HCT116 (cell line): Measurements from ENCODE around the gene GSTT2. TPM values are rescaled to one million over a fixed set of nuclear protein-coding genes. Genes with fewer than 3 reads are reported as not detected.

Experiments used
- ATAC-seq: fragments of 200-7000 bp; cut with Tn5 transposase; 2 replicates; pipeline ENCODE4 v1.9.1; 2020; ENCODE audit warnings: mild to moderate bottlenecking, moderate library complexity
- BruUV-seq: library from RNA; stranded (reverse); fragments of 400-500 nt; replicated peaks from 2 replicates; lab custom pipeline; 2021; lab: Mats Ljungman, UMichigan
- CTCF ChIA-PET: fragments of 300-600 bp; sonication (Branson Sonifier 250); formaldehyde crosslinking; loops from one replicate; lab custom pipeline; 2021; ENCODE audit warnings: antibody characterized with exemption; lab: Charles Lee
- POLR2A ChIA-PET: fragments of 300-600, 350-600 bp; sonication (Branson Sonifier 250); formaldehyde crosslinking; loops from one replicate; lab custom pipeline; 2021; ENCODE audit warnings: antibody characterized with exemption; lab: Charles Lee
- RAD21 ChIA-PET, 2 experiments: fragments of 300-600 bp; sonication (Branson Sonifier 250); formaldehyde crosslinking; loops; one replicate each; lab custom pipeline; 2023; ENCODE audit warnings: low total read pairs in 2 of 2; ENCODE audit not compliant: uncharacterized antibody in 2 of 2, unreplicated experiment in 2 of 2, low non-redundant PET in 1 of 2; lab: Charles Lee
- DNase-seq: peaks from one replicate; pipeline ENCODE4 v3.0.0-alpha.2; 2010; ENCODE audit warnings: low read depth, low spot score
- H2AFZ ChIP-seq: fragments of 200-600 bp; shearing (Covaris generic), sonication (generic); 2 replicates; pipeline ENCODE4 v1.6.1; 2017; ENCODE audit warnings: low read depth, mixed run types, mixed read lengths, antibody characterized with exemption, low read length; ENCODE audit not compliant: poor library complexity, severe bottlenecking
- H3K27ac ChIP-seq: 2 replicates; pipeline ENCODE4 v1.5.1; 2012; ENCODE audit warnings: low read depth, low read length
- H3K27me3 ChIP-seq: fragments of 200-600 bp; sonication (generic); 2 replicates; pipeline ENCODE4 v1.6.1; 2016; ENCODE audit warnings: mixed run types, low read length, mixed read lengths; ENCODE audit not compliant: insufficient read depth
- H3K36me3 ChIP-seq, 2 experiments: fragments of 200-500 bp in 1 of 2; fragments of 200-600 bp in 1 of 2; sonication (Bioruptor generic) in 1 of 2; sonication (generic) in 1 of 2; 2 replicates each; pipeline versions ENCODE4 v1.5.1 to v1.6.1; 2014 to 2016; ENCODE audit warnings: low read length in 2 of 2, inconsistent platforms in 1 of 2, mixed read lengths in 1 of 2, mixed run types in 1 of 2; ENCODE audit not compliant: insufficient read depth in 2 of 2, control insufficient read depth in 1 of 2
- H3K4me1 ChIP-seq, 2 experiments: fragments of 200-600 bp in 1 of 2; sonication (generic) in 1 of 2; 2 replicates each; pipeline versions ENCODE4 v1.5.1 to v1.6.1; 2012 to 2017; ENCODE audit warnings: low read length in 2 of 2, inconsistent platforms in 1 of 2, mild to moderate bottlenecking in 1 of 2, mixed read lengths in 1 of 2, mixed run types in 1 of 2, moderate library complexity in 1 of 2; ENCODE audit not compliant: insufficient read depth in 2 of 2, control insufficient read depth in 1 of 2
- H3K4me2 ChIP-seq: fragments of 200-600 bp; sonication (generic); 2 replicates; pipeline ENCODE4 v1.6.1; 2017; ENCODE audit warnings: mixed run types, low read length, mixed read lengths
- H3K4me3 ChIP-seq, 2 experiments: fragments of 200-600 bp in 1 of 2; sonication (generic) in 1 of 2; replicated peaks in 1 of 2; 2 replicates each; pipeline ENCODE4 v1.5.1; 2011 to 2016; ENCODE audit warnings: low read length in 2 of 2, control low read depth in 1 of 2, low read depth in 1 of 2, mild to moderate bottlenecking in 1 of 2, mixed read lengths in 1 of 2, mixed run types in 1 of 2
- H3K79me2 ChIP-seq: fragments of 200-600 bp; sonication (generic); 2 replicates; pipeline ENCODE4 v1.6.1; 2017; ENCODE audit warnings: mild to moderate bottlenecking, mixed run types, low read length, moderate library complexity, mixed read lengths; ENCODE audit not compliant: insufficient read depth
- H3K9ac ChIP-seq: fragments of 200-600 bp; sonication (generic); 2 replicates; pipeline ENCODE4 v1.6.1; 2016; ENCODE audit warnings: low read length, mixed read lengths
- H3K9me2 ChIP-seq: fragments of 200-600 bp; sonication (generic), shearing (Covaris generic); 2 replicates; pipeline ENCODE4 v1.6.1; 2017; ENCODE audit warnings: mixed run types, mild to moderate bottlenecking, moderate library complexity; ENCODE audit not compliant: insufficient read depth
- H3K9me3 ChIP-seq, 2 experiments: fragments of 200-500 bp in 1 of 2; fragments of 200-600 bp in 1 of 2; sonication (Bioruptor generic) in 1 of 2; sonication (generic) in 1 of 2; 2 replicates each; pipeline ENCODE4 v1.6.1; 2014 to 2017; ENCODE audit warnings: low read length in 2 of 2, mixed read lengths in 2 of 2, inconsistent platforms in 1 of 2, low read depth in 1 of 2, mild to moderate bottlenecking in 1 of 2, mixed run types in 1 of 2, moderate library complexity in 1 of 2; ENCODE audit not compliant: control insufficient read depth in 1 of 2, insufficient read depth in 1 of 2
- H4K20me1 ChIP-seq: fragments of 200-600 bp; sonication (generic), shearing (Covaris generic); 2 replicates; pipeline ENCODE4 v1.6.1; 2017; ENCODE audit warnings: mixed run types, mild to moderate bottlenecking, moderate library complexity; ENCODE audit not compliant: insufficient read depth
- CBX3 ChIP-seq: IDR thresholded peaks from 2 replicates; pipeline ENCODE4 v1.6.1; 2012; ENCODE audit warnings: low read depth
- CEBPB ChIP-seq: IDR thresholded peaks from 2 replicates; pipeline ENCODE4 v1.6.1; 2012; ENCODE audit warnings: low read depth
- EGR1 ChIP-seq: IDR thresholded peaks from 2 replicates; pipeline ENCODE4 v1.6.1; 2012; ENCODE audit warnings: low read depth
- ELF1 ChIP-seq: IDR thresholded peaks from 2 replicates; pipeline ENCODE4 v1.6.1; 2012; ENCODE audit warnings: low read depth, borderline replicate concordance
- EZH2 ChIP-seq: fragments of 200-600 bp; sonication (generic); IDR thresholded peaks from 2 replicates; pipeline ENCODE4 v1.6.1; 2017; ENCODE audit warnings: antibody characterized with exemption, mixed run types
- EZH2phosphoT487 ChIP-seq: fragments of 200-600 bp; IDR thresholded peaks from 2 replicates; pipeline ENCODE4 v1.6.1; 2018; ENCODE audit warnings: antibody characterized with exemption, borderline replicate concordance
- FOSL1 ChIP-seq: IDR thresholded peaks from 2 replicates; pipeline ENCODE4 v1.6.1; 2012; ENCODE audit warnings: low read depth
- JUND ChIP-seq: IDR thresholded peaks from 2 replicates; pipeline ENCODE4 v1.6.1; 2012
- POLR2A ChIP-seq: IDR thresholded peaks from 2 replicates; pipeline ENCODE4 v1.7.0; 2011; ENCODE audit warnings: borderline replicate concordance; ENCODE audit not compliant: insufficient read depth, insufficient read length; ENCODE audit errors: extremely low read depth
- SIN3A ChIP-seq: IDR thresholded peaks from 2 replicates; pipeline ENCODE4 v1.6.1; 2012; ENCODE audit warnings: low read depth
- SP1 ChIP-seq: IDR thresholded peaks from 2 replicates; pipeline ENCODE4 v1.6.1; 2012; ENCODE audit warnings: low read depth
- SRF ChIP-seq: IDR thresholded peaks from 2 replicates; pipeline ENCODE4 v1.6.1; 2012; ENCODE audit warnings: low read depth
- YY1 ChIP-seq: IDR thresholded peaks from 2 replicates; pipeline ENCODE4 v1.6.1; 2011; ENCODE audit warnings: low read length, low read depth, moderate library complexity, mild to moderate bottlenecking; ENCODE audit not compliant: insufficient replicate concordance; ENCODE audit errors: extremely low read depth
- ZFX ChIP-seq: fragments of 450-650 bp; IDR thresholded peaks from 2 replicates; pipeline ENCODE4 v1.6.1; 2017
- ZNF274 ChIP-seq: fragments of 200-500 bp; sonication (Bioruptor generic); IDR thresholded peaks from 2 replicates; pipeline ENCODE4 v1.6.1; 2014; ENCODE audit warnings: mild to moderate bottlenecking, low read depth, low read length, inconsistent platforms
- intact Hi-C: fragments of 100-400 bp; cut with micrococcal nuclease; formaldehyde crosslinking; loops from 2 replicates; pipeline ENCODE4 v1.10.0; 2022
- total RNA-seq: library from RNA; stranded (reverse); gene quantifications from one replicate; pipeline ENCODE4 v1.2.1, GENCODE V29; 2021; ENCODE audit not compliant: unreplicated experiment
- TF ChIP-seq, protein P1 (sequence below): IDR thresholded peaks from 2 replicates; pipeline ENCODE4 v1.6.1; 2012

The GSTT2 gene
- total RNA-seq, 1 experiment from 2014 or later = 5.1 TPM

DNA sequence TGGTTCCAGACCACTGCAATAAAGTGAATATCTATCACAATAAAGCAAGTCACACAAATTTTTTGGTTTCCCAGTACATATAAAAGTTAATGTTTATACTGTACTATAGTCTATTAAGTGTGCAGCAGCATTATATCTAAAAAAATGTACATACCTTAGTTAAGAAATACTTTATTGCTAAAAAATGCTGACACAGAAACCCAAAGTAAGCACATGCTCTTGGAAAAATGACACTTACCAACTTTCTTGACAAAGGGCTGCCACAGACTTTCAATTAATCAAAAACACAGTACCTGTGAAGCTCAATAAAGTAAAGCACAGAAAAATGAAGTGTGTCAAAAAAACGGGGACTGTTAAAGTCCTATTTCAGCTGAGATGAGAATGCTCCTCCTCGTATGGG is 48.1 kb downstream of the GSTT2 start:
- ChIA-PET RAD21 (no interaction called here), CTCF (no interaction called here), POLR2A (no interaction called here)
- BruUV-seq = no TSS peak
- Histone ChIP-seq H3K79me2 (peaks cover 100% of the 10 kb centered on the region), H3K27ac (no peak overlapping the region), H3K9me2 (no peaks in the 10 kb centered on the region), H3K27me3 (no peaks in the 10 kb centered on the region), H2AFZ (no peak overlapping the region), H3K4me2 (no peak overlapping the region), H3K36me3 (no peaks in the 10 kb centered on the region), H3K4me3 (no peak overlapping the region), H3K9ac (no peak overlapping the region), H3K4me1 (no peaks in the 10 kb centered on the region), H3K9me3 (no peaks in the 10 kb centered on the region), H4K20me1 (no peaks in the 10 kb centered on the region)
- TF ChIP-seq EGR1 (no peak), ZNF274 (no peak), CEBPB (no peak), EZH2 (no peak), FOSL1 (no peak), ZFX (no peak), JUND (no peak), YY1 (no peak), SIN3A (no peak), CBX3 (no peak), SRF (no peak), ELF1 (no peak)
- TF ChIP-seq, protein P1, sequence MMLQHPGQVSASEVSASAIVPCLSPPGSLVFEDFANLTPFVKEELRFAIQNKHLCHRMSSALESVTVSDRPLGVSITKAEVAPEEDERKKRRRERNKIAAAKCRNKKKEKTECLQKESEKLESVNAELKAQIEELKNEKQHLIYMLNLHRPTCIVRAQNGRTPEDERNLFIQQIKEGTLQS = no peak
- ATAC-seq (no peak), DNase-seq (no peak)
- intact Hi-C loops = no loop called here

DNA sequence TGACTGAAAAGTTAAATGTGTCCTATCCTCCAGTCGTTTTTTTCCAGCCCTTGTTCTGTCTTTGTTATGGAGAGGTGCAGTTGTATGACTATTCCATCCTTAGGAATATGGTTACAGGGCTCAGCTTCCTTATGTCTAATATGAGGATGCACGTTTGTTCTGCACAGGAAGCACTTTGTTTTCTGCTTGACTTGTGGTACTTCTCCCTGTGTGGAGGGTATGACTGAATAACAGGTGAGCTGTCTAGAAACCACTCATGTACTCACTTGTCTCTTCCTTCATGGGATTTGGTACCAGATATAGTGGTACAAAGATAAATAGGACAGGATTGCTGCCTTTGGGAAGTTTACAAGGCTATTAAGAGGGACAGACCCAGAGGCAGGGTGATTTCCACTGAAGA is 48.6 kb downstream of the GSTT2 start:
- Histone ChIP-seq H3K4me3 (no peak overlapping the region), H3K9me3 (no peaks in the 10 kb centered on the region), H3K4me2 (no peak overlapping the region), H3K9ac (no peak overlapping the region), H3K36me3 (no peaks in the 10 kb centered on the region), H3K9me2 (no peaks in the 10 kb centered on the region), H3K27me3 (no peaks in the 10 kb centered on the region), H3K27ac (no peak overlapping the region), H2AFZ (no peak overlapping the region), H3K4me1 (no peaks in the 10 kb centered on the region), H3K79me2 (peaks cover 100% of the 10 kb centered on the region), H4K20me1 (no peaks in the 10 kb centered on the region)
- CTCF ChIA-PET = no interaction called here
- no peak for ATAC-seq
- BruUV-seq = no TSS peak
- intact Hi-C loops = no loop called here
- POLR2A ChIA-PET = no interaction called here
- no peak for DNase-seq
- RAD21 ChIA-PET = no interaction called here
- TF ChIP-seq CEBPB (no peak), CBX3 (no peak), EGR1 (no peak), SP1 (no peak), EZH2phosphoT487 (no peak), YY1 (no peak), JUND (no peak), POLR2A (no peak), ELF1 (no peak)
- TF ChIP-seq, protein P1 = no peak
- TF ChIP-seq, all 23 proteins: peak for 0
